Thymus (tissue), 11 donors: Measurements from ENCODE around the gene KCNJ1. TPM values are rescaled to one million over a fixed set of nuclear protein-coding genes. Genes with fewer than 3 reads are reported as not detected.

ENCODE experiments used
- DNase-seq, 9 donors: peaks; one replicate each; pipeline ENCODE4 v3.0.0-alpha.2; 2013; ENCODE audit warnings: low spot score in 9 of 9, low read depth in 6 of 9, missing footprints in 1 of 9
- H3K27ac ChIP-seq, 2 donors: one replicate each; pipeline ENCODE4 v1.5.1; 2013; ENCODE audit warnings: control low read depth in 1 of 2, low read depth in 1 of 2, low read length in 1 of 2, mild to moderate bottlenecking in 1 of 2, moderate library complexity in 1 of 2
- H3K27me3 ChIP-seq, 2 donors: one replicate each; pipeline ENCODE4 v1.5.1; 2013; ENCODE audit warnings: low read length in 1 of 2; ENCODE audit not compliant: control insufficient read depth in 2 of 2, insufficient read depth in 1 of 2
- H3K36me3 ChIP-seq, 2 donors: one replicate each; pipeline ENCODE4 v1.5.1; 2013; ENCODE audit warnings: low read length in 1 of 2, mild to moderate bottlenecking in 1 of 2, moderate library complexity in 1 of 2; ENCODE audit not compliant: control insufficient read depth in 2 of 2, insufficient read depth in 2 of 2
- H3K4me1 ChIP-seq, 2 donors: one replicate each; pipeline ENCODE4 v1.5.1; 2013; ENCODE audit warnings: low read length in 2 of 2; ENCODE audit not compliant: control insufficient read depth in 2 of 2, insufficient read depth in 2 of 2
- H3K4me3 ChIP-seq, 2 donors: one replicate each; pipeline ENCODE4 v1.5.1; 2013; ENCODE audit warnings: low read length in 2 of 2, control low read depth in 1 of 2, mild to moderate bottlenecking in 1 of 2
- H3K9me3 ChIP-seq, 2 donors: one replicate each; pipeline ENCODE4 v1.5.1; 2013; ENCODE audit warnings: low read length in 1 of 2, mild to moderate bottlenecking in 1 of 2; ENCODE audit not compliant: control insufficient read depth in 2 of 2, insufficient read depth in 1 of 2
- WGBS: extraction: QIAGEN DNeasy Blood & Tissue Kit; methylation state at CpG from one replicate; pipeline ENCODE4 v1.1.7; 2013; 5-methylcytosine and 5-hydroxymethylcytosine counted together
- polyA plus RNA-seq: library from polyadenylated mRNA; stranded (reverse); fragments of 200-250 nt; gene quantifications from one replicate; pipeline ENCODE4 v1.2.3, GENCODE V29; 2013
- total RNA-seq: library from RNA; stranded (reverse); fragments of 120-200 nt; gene quantifications from one replicate; pipeline ENCODE4 v1.2.4, GENCODE V29; 2013
- donor health status: healthy.

Gene KCNJ1
- total and polyA plus RNA-seq, 2 donors, result 0.18 to 0.19 TPM

- 98% methylated on average over 8 of the region's 8 CpGs for WGBS
Measured at GRCh38 chr11:128800871-128801417, 66.2 kb downstream of the KCNJ1 start.

GRCh38 chr11:128796270-128796669 is 70.8 kb downstream of the KCNJ1 start:
- Histone ChIP-seq H3K4me1 (no peaks in the 10 kb centered on the region), H3K4me3 (no peak overlapping the region), H3K27me3 (no peaks in the 10 kb centered on the region), H3K27ac (no peak overlapping the region), H3K36me3 (peaks cover 42 to 49% of the 10 kb centered on the region in 2 donors), H3K9me3 (no peaks in the 10 kb centered on the region)
- DNase-seq, result no peak
- 96% methylated on average over 2 of the region's 2 CpGs for WGBS

More at GRCh38 chr11:128800871-128801417, 66.2 kb downstream of the KCNJ1 start:
- Histone ChIP-seq H3K4me1 (peaks cover 0 to 3% of the 10 kb centered on the region in 2 donors), H3K9me3 (no peaks in the 10 kb centered on the region), H3K27me3 (no peaks in the 10 kb centered on the region), H3K27ac (no peak overlapping the region), H3K36me3 (peaks cover 43 to 60% of the 10 kb centered on the region in 2 donors), H3K4me3 (no peak overlapping the region)
- DNase-seq, result no peak

DNA sequence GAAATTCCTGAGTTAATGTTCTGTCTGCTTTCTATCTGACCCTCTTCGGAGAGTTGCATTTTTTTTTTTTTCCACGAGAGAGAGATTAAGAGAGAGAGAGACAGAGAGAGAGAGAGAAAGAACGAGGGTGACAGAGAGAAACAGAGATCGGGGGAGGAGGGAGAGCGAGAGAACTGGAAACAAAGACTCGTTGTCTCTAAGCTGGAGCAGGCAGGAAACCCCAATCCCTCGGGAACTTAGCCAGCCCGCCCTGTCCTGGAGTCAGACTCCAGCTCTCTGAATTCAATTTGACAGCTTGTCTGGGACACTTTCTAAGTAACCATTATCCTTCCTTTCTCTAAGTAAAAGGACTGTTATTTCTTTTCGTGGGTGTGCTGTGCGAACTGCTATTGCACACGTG is 76.9 kb downstream of the KCNJ1 start:
- Histone ChIP-seq H3K4me1 (no peaks in the 10 kb centered on the region), H3K27ac (no peak overlapping the region)
- WGBS, result 94% methylated on average over 11 of the region's 11 CpGs

GRCh38 chr11:128789497-128790150 is 77.5 kb downstream of the KCNJ1 start:
- no peaks in the 10 kb centered on the region for H3K27me3 ChIP-seq
- no peak for DNase-seq
- 88% methylated on average over 17 of the region's 17 CpGs for WGBS
- no peak overlapping the region for H3K27ac ChIP-seq
- no peaks in the 10 kb centered on the region for H3K9me3 ChIP-seq
- H3K4me3 ChIP-seq, result no peak overlapping the region
- H3K4me1 ChIP-seq, result no peaks in the 10 kb centered on the region
- H3K36me3 ChIP-seq, result peaks cover 31 to 60% of the 10 kb centered on the region in 2 donors

More for the DNA sequence above, 76.9 kb downstream of the KCNJ1 start:
- no peaks in the 10 kb centered on the region for H3K27me3 ChIP-seq
- DNase-seq, result no peak
- H3K36me3 ChIP-seq, result peaks cover 27 to 55% of the 10 kb centered on the region in 2 donors
- no peak overlapping the region for H3K4me3 ChIP-seq
- H3K9me3 ChIP-seq, result no peaks in the 10 kb centered on the region

Other genes with a start within 250 kb of the KCNJ1 start
- gene FLI1, start 173.2 kb downstream of the KCNJ1 start, total RNA-seq, result 41.6 TPM
- gene FLI1, start 173.2 kb downstream of the KCNJ1 start, polyA plus RNA-seq, result 42.7 TPM
- gene KCNJ5, start 24.1 kb upstream of the KCNJ1 start, total RNA-seq, result 7.2 TPM
- 0.55 TPM for gene KCNJ5, start 24.1 kb upstream of the KCNJ1 start, polyA plus RNA-seq
- gene TP53AIP1, start 75.6 kb upstream of the KCNJ1 start, total RNA-seq, result 32.0 TPM
- gene TP53AIP1, start 75.6 kb upstream of the KCNJ1 start, polyA plus RNA-seq, result 1.6 TPM